Tibial nerve (tissue), 4 donors: ENCODE data around the gene TRPM4.

ENCODE experiments used
- CTCF ChIP-seq, 5 experiments: fragments of 200-600 bp in 3 of 5; fragments of 450-650 bp in 2 of 5; sonication (generic) in 3 of 5; IDR thresholded peaks; one replicate each; pipeline ENCODE4 v1.5.1; 2016 to 2019; ENCODE audit warnings: antibody characterized with exemption in 5 of 5, mild to moderate bottlenecking in 3 of 5, moderate library complexity in 2 of 5
- EP300 ChIP-seq, 2 donors: sonication (generic); formaldehyde crosslinking; IDR thresholded peaks; one replicate each; pipeline ENCODE4 v1.6.1; 2017; ENCODE audit warnings: antibody characterized with exemption in 2 of 2, mild to moderate bottlenecking in 1 of 2
- POLR2A ChIP-seq, 2 donors: fragments of 450-650 bp; IDR thresholded peaks; one replicate each; pipeline ENCODE4 v1.6.1; 2017; ENCODE audit warnings: antibody characterized with exemption in 2 of 2, mild to moderate bottlenecking in 2 of 2, moderate library complexity in 2 of 2

GRCh38 chr19:49189259-49189658 is 31.7 kb downstream of the TRPM4 start:
- TF ChIP-seq CTCF (IDR thresholded peaks at IDR 0.05) = no peak
- TF ChIP-seq EP300 (IDR thresholded peaks at IDR 0.05) = no peak
- no peak for TF ChIP-seq POLR2A (IDR thresholded peaks at IDR 0.05)
